Stimulated activated CD4-positive, alpha-beta T cell treated with anti-CD3 and anti-CD28 coated beads, Interleukin-15, amount 100 ng/mL, for 48 hours (primary cell): Measurements from ENCODE around the gene RIMKLB.
"Not testable (repeated sequence)": the region's sequence is repeated elsewhere in the genome, so short reads cannot be mapped to it uniquely, and the experiment has no call there.

Source experiments
- DNase-seq, 2 donors: peaks; one replicate each; pipeline ENCODE4 v3.0.0-alpha.2; 2020; ENCODE audit warnings: low read depth in 2 of 2

The RIMKLB gene

GRCh38 chr12:8818526-8818925, 120.7 kb downstream of the RIMKLB start:
- no peak for DNase-seq

- DNase-seq = no peak
Measured at GRCh38 chr12:8819666-8819980, 121.8 kb downstream of the RIMKLB start.

GRCh38 chr12:8820676-8821407, 123.1 kb downstream of the RIMKLB start:
- not testable (repeated sequence) for DNase-seq

- no peak for DNase-seq
Measured at GRCh38 chr12:8821591-8821990, 123.8 kb downstream of the RIMKLB start.

GRCh38 chr12:8822298-8822697, 124.5 kb downstream of the RIMKLB start, which contains the start of gene A2ML1:
Gene A2ML1 (plus strand): TSS chr12:8822621. CDS start chr12:8822652, 31 bp downstream.
- DNase-seq = no peak

GRCh38 chr12:8823565-8824300, 125.9 kb downstream of the RIMKLB start:
- no peak for DNase-seq

GRCh38 chr12:8827551-8828256, 129.9 kb downstream of the RIMKLB start:
- no peak for DNase-seq

GRCh38 chr12:8828257-8829124, 130.7 kb downstream of the RIMKLB start:
- DNase-seq = no peak

- DNase-seq = no peak
Measured at GRCh38 chr12:8829125-8829518, 131.3 kb downstream of the RIMKLB start.

GRCh38 chr12:8829621-8830020, 131.8 kb downstream of the RIMKLB start:
- no peak for DNase-seq

- DNase-seq = no peak
Measured at GRCh38 chr12:8831116-8831515, 133.3 kb downstream of the RIMKLB start.

- no peak for DNase-seq
Measured at GRCh38 chr12:8832500-8832899, 134.7 kb downstream of the RIMKLB start.
